ENCODE results near the gene NCK2. TPM values are rescaled to one million over a fixed set of nuclear protein-coding genes. Genes with fewer than 3 reads are reported as not detected.

NCK2 gene
- total and polyA plus RNA-seq, 2 of the 4 experiments (the other 2 are of a cell fraction), result 15.8 to 22.2 TPM

GRCh38 chr2:105781274-105781978 is 36.7 kb downstream of the NCK2 start:
- no peak for ATAC-seq (ENCODE audit: low read depth)
- intact Hi-C loops (cut with micrococcal nuclease) (no loop called here), in situ Hi-C loops (cut with MboI; ENCODE audit: low sequenced_read_pairs) (loop anchor here (25.0 kb wide), 1 partner anchor 444 kb away; the partner anchor contains the start of genes C2orf49 and TGFBRAP1), dilution Hi-C loops (cut with HindIII; ENCODE audit: low sequenced_read_pairs, unreplicated experiment) (no loop called here)
- Histone ChIP-seq H2BK20ac (ENCODE audit: low read depth, low read length) (no peak overlapping the region), H3K36me3 (ENCODE audit: control insufficient read depth, insufficient read depth, low read length) (peaks cover 1% of the 10 kb centered on the region), H4K8ac (ENCODE audit: low read depth in 2 of 2, low read length in 2 of 2) (no peak overlapping the region), H3K4ac (ENCODE audit: low read depth, low read length) (no peak overlapping the region), H2AFZ (replicated peaks; ENCODE audit: low read length, poor library complexity) (no peak overlapping the region), H4K5ac (ENCODE audit: low read depth, low read length) (no peak overlapping the region), H2BK5ac (ENCODE audit: low read depth, low read length, poor library complexity, severe bottlenecking) (no peak overlapping the region), H2AK5ac (ENCODE audit: low read depth, low read length) (no peak overlapping the region), H3K56ac (ENCODE audit: extremely low read depth, insufficient read depth, low read length) (no peak overlapping the region), H3K27me3 (ENCODE audit: control insufficient read depth, insufficient read depth, low read length) (no peaks in the 10 kb centered on the region), H3K23ac (ENCODE audit: low read depth, low read length) (no peak overlapping the region), H3K27ac (ENCODE audit: insufficient read depth, low read length) (no peak overlapping the region), H3K18ac (ENCODE audit: low read depth, low read length) (no peak overlapping the region), H4K91ac (ENCODE audit: insufficient read depth, low read depth, low read length) (no peak overlapping the region), H3K14ac (replicated peaks; ENCODE audit: low read depth, low read length) (no peak overlapping the region), H3K79me1 (ENCODE audit: low read depth in 1 of 2, low read length in 2 of 2) (peaks cover 54 to 82% of the 10 kb centered on the region in 2 experiments), H3K9me3 (ENCODE audit: control insufficient read depth, insufficient read depth, low read length) (no peaks in the 10 kb centered on the region), H2BK120ac (ENCODE audit: low read depth, low read length) (no peak overlapping the region), H2BK15ac (ENCODE audit: low read depth, low read length) (no peak overlapping the region), H3K9me1 (ENCODE audit: insufficient read depth, low read length) (peaks cover 11% of the 10 kb centered on the region; the same call in 1 of the 2 replicates), H4K20me1 (ENCODE audit: insufficient read depth, low read length) (peaks cover 60% of the 10 kb centered on the region), H3K4me3 (ENCODE audit: insufficient read depth, low read depth, low read length) (no peak overlapping the region), H3K4me2 (ENCODE audit: low read depth, low read length) (no peak overlapping the region), H3K9ac (ENCODE audit: low read depth, low read length) (no peak overlapping the region), H3K4me1 (ENCODE audit: control insufficient read depth, insufficient read depth, low read length) (peaks cover 8% of the 10 kb centered on the region), H2AK9ac (replicated peaks; ENCODE audit: low read depth, low read length, poor library complexity) (no peak overlapping the region)
- WGBS, 2 experiments (ENCODE audit: extremely low coverage in 2 of 2, insufficient read length in 1 of 2), result 93% methylated on average over 5 of the region's 10 CpGs; no CpG with 5 or more reads in 1 of the 2 experiments
- ChIA-PET POLR2A (ENCODE audit: unreplicated experiment) (no interaction called here), CTCF (no interaction called here)
- TF ChIP-seq CEBPB (IDR thresholded peaks at IDR 0.05; ENCODE audit: low read depth, low read length) (peak; percentile 47; the same call in 1 of the 2 replicates), BHLHE40 (IDR thresholded peaks at IDR 0.05; ENCODE audit: low read depth, low read length) (no peak)
- no peak for DNase-seq
- BruUV-seq (replicated peaks), result no TSS peak

All from IMR-90 (cell line).